GM21381 (cell line): ENCODE results near the gene KLF13.
"Not testable (repeated sequence)": the region's sequence is repeated elsewhere in the genome, so short reads cannot be mapped to it uniquely, and the experiment has no call there.

Source experiments
- ATAC-seq: cut with Tn5 transposase; IDR thresholded peaks from one replicate; pipeline ENCODE4 v1.9.1; 2021; ENCODE audit warnings: mild to moderate bottlenecking, moderate library complexity; ENCODE audit not compliant: unreplicated experiment

The KLF13 gene

DNA sequence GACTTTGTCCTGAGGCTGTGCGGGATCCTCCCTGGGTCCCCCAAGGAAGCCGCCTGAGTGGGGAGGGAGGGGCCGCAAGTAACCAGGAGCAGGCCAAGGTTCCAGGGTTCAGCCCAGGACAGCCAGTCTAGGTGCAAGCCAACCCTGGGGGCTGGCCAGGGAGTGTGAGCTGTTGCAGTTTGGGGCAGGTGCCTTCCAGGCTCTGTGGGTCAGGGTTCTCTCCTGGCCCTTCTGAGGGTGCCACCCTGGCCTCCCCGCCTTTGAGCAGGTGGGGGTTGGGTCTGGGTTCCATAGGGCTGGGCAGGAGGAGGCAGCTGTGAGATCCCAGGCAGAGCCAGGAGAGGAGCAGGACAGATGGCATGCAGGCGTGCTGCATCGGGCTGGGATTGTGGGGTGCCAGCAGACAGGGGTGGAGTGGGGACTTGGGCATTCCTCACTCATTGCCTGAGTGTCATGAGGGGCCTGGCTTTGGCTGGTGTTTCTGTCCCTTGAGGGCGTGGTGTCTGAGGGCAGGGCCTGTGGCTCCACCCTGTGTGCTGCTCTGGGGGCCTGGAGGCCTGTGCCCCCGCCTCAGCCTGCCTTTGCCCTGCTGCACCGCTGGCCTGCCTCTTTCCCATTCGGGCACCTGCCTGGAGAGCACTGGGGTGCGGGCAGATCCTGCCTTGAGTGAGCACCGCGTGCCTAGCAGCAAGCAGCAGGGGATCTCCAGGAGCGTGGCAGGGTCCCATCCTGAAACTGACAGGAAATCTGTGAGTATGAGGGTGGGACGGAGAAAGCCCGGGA, 18.4 kb downstream of the KLF13 start:
- ATAC-seq = peak; percentile 26

DNA sequence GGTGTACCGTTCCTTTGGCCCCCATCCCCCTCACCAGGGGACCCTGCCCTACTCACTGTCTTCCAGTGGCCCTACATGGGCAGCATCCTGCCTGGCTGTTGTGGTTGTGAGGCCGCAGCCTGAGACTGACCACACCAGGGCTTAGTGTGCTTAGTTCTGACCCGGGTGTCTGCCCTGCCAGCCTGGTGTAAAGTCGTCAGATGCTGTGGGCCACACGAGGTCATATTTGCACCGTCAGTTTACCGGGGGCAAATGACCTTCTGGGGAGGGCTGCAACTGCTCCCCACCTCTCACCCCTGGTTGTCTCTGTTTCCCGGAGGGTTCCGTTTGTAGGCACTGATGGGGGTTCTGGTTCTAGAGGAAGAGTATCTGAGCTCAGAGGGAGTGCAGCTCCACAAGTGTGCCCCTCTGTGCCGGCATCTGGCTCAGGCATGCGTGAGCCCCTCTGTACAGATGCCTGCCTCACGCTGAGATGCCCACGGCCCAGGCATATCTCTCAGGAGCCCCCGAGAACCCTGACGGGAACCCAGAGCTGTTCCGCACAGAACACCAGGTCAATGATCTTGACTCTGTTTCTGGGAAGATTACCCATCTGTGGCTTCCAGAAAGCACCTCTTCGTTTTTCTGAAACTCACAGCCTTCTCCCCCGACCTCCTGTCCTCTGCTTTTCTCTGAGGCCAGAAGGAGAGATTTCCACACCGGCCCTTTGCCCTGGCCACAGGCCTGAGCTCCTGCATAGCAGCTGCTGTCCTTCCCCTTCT, 19.2 kb downstream of the KLF13 start:
- ATAC-seq = peak; percentile 22

DNA sequence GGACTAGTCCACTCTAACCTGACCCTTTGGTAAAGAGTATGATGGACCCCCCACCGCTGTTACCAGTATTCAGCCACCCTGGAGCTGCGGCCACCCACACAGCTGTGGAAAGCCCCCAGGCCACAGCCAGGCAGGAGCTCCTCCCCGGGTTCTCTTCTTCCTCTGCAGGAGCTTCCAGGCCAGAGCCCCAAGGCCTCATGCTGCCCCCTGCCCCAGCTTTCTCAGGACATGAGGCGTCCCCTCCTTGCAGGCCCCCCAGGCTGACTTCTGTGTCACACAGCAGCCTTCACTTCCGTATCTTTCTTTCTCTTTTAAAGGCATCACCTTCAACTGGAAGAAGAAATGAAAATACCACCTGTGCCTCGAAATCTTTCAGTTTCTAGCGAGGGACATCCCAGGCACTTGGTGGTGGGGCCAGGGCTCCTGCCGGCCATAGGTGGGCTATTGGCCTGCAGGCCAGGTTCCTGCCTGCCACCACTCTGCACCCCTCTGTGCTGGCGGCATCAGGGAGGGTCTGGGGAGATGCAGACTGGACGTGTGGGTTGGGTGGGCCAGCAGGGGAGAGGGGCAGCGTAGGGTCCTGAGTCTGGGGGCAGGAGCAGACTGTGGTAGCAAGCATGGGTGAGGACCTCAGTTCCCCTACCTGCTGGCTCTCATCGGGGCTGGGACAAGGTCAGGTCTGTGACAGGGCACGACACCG, 19.9 kb downstream of the KLF13 start:
- ATAC-seq = peak; percentile 46

DNA sequence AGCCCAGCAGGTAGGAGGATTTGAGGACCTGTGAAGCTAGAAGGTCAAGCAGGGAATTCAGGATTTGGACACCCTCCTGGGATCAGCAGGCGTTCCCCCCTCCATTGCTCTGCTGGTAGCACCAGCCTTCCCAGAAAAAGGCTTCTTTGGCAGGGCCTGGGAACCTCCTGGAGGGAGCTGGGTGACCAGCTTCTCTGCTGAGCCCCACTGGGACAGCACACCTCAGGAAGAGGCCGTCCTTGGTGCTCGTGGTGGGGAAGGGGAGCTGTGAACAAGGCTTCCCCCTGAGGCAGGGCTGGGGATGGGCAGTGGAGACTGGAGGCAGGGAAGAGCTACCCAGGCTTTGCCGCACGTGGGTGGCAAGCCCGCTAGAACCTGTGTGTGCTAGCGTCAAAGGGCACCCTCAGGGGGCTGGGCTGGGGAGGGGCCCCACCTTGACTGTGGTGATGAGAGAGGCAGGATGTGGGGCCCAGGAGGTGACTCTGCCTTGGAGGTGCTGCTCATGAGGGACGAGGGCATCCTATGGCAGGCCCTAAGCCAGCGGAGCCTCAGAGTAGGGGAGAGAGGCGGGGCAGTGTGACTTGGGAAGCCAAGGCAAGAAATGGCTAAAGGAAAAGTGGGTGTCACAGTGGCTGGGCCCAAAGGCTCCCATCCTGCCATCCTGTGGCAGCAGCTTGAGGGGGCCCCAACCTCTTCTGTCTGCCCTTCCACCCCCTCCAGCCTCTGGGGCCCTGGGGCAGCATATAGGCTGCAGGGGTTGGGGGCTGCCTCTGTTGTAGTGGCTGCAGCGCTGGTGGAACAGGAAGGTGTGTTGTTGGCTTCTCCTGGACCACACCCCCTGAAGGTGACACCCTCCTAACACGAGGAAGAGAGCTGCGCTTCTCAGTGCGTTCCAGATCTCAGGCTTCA, 20.7 kb downstream of the KLF13 start:
- no peak for ATAC-seq

DNA sequence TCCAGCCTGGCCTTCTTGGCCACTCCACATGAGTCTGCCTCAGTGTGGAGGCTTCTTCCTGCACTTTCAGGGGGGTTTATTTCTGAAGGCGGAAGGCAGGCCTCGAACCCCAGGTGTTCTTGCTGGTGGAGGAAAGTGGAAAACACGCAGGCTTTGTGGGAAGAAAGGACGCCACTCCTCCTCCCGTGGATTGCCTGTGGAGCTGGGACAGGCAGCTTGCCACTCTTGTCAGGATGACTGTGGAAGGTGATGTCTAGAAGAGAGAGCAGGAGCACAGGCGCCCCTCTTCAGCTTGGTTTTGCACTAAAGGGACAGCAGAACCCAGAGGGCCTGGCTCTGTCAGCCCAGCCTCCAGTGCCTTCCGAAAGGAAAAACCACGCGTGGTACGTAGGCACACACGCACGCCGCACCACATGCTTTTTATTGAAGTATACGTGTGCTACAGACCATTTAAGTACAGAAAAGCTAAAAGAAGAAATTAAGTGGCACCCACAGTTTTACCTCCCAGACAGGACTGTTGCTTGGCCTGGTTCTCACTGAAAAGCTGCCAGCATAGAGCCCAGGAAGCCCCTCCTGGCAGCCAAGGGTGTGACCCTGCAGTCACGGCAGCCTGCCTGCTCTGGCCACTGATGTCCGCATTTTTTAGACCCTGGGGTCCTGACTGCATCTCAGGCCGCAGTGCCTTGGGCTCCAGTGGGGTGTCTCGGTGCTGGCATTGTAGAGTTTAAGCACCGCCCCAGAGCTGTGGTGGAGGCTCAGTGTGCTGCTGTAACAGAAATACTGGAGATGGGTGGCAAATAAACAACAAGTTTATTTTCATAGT, 21.6 kb downstream of the KLF13 start:
- no peak for ATAC-seq

DNA sequence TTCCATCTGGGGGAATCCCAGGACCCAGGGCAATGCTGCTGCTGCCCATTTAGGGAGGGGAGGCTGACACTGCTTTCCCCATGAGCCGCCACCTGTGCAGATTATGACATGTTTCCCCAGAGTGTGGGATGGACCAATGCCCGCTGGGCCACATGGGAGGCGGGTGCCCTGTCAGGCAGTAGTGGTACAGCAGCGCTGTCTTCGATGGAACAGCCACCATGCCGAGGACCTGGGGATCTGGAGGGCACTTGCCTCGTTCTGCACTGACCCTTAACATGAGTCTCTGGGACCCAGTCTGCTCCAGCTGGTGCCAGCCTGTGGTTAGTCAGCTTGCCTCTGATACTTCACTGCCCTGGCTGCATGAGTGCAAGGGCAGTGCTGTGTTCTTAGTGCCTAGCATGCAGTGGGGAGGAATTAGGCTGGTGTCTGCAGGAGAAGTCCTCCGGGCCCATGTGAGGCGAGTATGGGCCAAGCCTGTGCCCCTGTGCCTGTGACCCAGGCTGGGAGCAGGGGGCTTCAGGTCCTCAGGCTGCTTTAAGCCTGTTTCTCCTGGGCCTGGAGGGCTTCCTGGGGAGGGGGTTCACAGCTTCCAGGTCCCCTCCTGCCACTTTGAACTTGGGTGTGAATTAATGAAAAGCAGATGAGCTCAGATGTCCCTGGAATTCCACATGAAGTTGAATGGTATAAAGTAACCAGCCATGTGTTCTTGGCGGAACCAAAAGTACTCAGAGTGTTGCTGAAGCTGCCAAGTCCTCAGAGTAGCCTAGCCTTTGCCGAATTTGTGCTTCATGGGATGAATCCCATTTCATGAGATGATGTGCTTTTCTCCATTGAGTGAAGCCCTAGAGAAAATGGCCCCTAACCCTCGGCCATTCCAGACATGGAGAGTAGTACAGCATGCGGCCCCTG, 22.9 kb downstream of the KLF13 start:
- no peak for ATAC-seq

DNA sequence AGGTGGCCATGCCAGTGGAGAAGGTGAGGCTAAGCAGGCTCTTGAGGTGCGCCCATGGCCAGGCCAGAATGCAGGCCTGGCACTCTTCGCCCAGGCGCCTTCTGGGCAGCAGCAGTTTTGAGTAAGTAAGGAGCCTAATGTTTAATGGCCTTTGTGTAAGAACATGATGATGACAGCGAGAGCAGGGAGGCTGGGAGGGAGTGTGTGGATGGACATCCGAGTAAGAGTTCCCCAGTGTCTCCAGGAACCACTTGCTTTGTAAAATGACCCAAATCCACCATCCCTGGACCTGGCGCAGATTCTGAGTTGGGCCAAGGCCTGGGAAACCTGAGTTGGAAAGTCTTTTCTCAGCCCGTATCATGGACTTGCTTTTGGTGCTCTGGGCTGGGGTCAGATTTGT, 24.1 kb downstream of the KLF13 start:
- no peak for ATAC-seq

DNA sequence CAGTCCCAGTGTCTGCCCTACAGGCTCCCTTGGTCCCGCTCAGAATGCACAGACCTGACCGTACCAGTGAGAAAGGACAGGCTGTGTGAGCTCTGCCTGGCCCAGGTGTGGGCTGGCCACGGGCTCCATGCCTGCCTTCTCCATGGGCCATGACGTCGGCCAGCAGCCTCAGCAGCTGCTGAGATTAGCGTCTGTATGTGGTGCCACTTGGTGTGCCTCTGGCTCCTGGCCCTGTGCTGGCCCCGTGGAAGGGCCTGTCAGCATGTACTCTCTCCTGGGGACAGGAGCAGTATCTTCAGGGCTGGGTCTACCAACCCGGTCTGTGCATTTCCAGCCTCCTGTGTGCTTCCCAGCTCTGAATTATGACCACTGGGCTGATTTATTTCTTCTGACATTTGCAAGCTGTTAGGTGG, 25.7 kb downstream of the KLF13 start:
- ATAC-seq = no peak

DNA sequence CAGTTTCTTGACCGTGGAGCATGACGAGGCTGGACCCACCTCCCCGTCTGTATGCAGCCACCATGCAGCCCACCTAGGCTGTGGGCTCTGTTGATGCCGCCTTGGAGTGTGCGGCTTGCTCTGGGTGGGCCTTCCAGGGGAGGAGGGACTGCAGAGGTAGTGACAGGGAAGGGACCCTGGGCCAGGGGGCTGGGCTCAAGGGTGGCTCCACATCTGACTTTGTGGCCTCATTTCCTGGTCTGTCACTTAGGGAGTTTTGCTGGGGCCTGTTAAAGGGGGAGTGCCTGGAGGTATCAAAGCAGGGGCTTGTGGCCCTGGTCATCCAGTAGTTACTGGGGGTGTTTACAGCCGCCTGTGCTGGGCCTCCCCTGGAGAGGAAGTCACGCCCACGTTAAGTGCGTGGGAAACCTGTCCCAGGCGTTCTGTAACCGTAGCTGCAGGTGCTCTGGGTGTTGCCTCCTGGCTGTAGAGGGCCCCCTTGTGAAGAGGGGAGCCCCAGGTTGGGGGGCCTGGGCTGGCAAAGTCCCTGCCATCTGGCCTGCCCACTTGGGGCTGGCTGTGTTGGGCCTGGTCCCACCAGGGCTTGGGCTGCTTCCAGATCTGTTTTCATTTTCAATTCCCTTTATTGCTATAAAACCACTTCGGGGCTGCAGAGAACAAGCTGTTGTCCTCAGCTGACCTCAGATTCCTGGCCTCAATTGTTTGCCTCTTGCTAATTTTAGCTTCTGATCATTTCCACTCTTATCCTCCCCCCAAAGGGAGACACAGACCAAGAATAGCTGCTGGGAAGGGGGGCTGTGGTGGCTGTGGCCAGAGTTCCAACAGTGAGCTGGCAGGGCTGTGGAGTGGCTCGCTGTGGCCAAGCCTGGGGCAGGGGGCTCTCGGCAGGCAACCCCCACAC, 26.5 kb downstream of the KLF13 start:
- peak; percentile 61 for ATAC-seq

DNA sequence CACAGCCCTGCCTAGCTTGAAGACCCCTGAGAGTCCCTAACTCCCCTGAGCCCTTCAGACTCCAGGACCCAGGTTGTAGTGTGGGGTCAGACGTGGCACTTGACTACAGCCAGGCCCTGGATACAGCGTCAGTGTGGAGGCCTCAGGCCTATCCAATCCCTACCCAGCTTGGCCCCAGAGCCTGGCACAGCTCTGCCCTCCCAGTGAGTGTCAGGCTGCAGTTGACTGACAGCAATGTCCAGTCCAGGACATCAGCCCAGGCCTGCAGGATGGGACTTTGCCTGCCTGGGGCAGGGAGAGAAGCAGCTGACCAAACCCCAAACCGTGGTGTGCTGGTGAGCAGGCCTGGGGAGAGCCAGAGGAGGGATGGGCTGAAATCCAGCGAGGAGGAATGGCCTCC, 27.3 kb downstream of the KLF13 start:
- peak; percentile 1 for ATAC-seq

DNA sequence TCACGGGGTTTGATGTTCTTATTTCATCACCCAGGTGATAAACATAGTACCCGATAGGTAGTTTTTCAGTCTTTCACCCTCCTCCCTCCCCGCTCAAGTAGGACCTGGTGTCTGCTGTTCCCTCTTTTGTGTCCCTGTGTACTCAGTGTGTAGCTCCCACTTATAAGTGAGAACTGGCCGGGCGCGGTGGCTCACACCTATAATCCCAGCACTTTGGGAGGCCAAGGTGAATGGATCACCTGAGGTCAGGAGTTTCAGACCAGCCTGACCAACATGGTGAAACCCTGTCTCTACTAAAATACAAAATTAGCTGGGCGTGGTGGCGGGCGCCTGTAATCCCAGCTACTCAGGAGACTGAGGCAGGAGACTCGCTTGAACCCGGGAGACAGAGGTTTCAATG, 29.5 kb downstream of the KLF13 start:
- not testable (repeated sequence) for ATAC-seq

DNA sequence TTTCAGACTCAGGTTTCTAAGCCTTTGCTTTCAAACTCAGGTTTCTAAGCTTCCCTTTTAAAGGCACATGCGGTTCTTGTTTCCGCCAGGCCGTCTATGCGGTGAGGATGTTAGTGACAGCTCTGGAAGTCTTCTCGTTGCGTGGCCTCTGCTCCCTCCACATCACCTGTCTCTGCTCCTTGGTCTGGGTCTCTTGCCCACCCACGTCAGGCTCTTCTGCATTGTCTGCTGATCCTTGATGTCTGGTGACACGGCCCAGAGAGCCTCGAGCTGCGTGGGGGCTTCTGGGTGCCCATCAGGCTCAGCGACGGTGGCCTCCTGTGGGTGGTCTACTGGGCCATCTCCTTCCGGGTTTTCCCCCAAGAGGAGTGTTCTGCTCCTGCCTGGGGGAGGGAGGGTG, 30.5 kb downstream of the KLF13 start:
- ATAC-seq = no peak

DNA sequence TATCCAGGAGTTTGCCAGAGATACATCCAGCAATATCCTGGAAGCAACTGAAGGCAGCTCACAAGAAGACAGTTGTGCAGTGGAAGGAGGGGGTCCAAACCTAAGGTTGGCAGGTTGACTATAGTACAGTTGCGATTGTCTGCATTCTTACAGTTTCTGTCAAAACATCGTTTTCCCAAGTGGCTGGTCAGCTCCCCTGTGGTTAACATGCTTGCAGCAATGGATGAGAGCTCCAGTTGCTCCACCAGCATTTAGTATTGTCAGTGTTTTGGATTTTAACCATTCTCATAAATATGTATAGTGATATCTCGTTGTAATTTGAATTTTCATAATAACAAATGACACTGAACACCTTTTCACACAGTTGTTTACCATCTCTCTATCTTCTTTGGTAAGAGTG, 31.5 kb downstream of the KLF13 start:
- ATAC-seq = no peak

DNA sequence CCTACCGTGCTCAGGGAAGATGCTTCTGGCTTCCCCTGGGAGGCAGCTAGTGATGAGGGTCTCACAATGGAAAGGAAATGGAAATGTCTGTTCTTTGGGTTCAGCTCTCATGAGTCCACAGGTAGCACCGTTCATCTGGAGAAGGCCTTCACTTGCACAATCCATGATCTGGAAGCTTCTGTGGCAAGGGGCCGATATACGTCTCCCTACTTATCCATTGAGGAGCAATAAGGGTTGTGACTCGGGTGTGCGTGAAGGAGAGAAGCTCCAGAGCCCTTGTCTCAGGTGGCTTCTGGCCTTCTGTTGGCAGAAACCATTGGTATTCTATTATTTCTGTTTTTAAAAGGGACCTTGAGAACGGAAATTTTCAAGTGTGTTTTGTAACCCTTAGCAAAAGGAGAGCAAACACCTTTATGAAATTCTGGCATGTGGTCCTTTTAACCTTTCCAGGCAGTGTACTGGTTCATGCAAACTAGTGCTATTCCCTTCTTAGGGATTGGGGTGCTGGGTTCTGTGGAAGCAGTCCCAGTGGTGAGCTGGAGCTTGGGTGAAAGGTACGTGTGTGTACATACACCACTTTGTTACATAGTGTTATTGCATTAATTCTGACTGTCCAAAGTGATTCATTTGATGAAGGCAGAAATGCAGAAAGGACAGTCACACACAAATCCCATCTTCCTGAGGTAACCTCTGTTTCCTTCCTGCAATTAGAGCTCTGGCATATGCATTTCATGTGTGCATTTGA, 32.5 kb downstream of the KLF13 start:
- no peak for ATAC-seq

DNA sequence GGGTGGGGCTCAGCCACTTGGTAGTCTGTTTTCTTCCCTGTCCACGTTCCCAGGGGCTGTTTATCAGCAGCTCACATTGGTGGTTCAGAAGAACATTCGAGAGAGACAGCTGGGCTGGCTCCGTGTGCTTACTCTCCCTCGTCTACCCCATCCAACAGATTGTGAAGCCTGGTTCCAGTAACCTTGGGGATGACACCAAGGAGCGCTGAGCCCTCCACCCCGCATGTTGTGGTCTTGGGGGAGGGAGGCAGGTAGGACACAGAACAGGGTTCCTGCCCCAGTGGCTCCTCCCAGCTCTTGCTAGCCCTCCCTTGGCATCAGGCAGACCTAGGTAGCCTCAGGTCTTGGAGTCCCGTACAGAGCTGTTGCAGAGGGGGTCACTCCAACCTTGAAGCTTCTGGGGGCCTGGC, 33.1 kb downstream of the KLF13 start:
- ATAC-seq = no peak

DNA sequence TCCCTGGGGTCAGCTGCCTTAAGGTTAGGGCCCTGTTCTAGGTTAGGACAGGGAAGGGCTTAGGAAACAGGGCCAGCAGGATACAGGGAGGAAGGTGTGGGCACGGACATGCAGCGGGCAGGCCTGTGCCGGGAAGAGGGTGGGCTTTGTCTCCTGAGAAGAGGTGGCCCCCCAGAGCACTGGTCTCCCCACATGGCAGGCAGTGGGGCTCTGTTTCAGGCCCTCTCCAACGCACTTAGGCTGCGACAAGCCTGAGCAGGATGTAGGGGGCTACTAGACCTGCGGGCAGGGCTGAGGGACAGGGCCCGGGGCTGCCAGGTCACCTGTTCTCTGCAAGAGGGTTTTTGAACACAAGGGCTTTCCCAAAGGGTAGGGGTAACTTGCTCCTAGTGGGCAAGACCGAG, 33.5 kb downstream of the KLF13 start:
- ATAC-seq = no peak
